GM23248 (cell line): Measurements from ENCODE around the gene AHRR.

Experiments
- EZH2 ChIP-seq: fragments of 200-600 bp; sonication (generic); IDR thresholded peaks from 2 replicates; pipeline ENCODE4 v1.6.1; 2018; ENCODE audit warnings: antibody characterized with exemption, mild to moderate bottlenecking; ENCODE audit not compliant: insufficient read depth, poor library complexity, severe bottlenecking
- EZH2phosphoT487 ChIP-seq: fragments of 200-600 bp; sonication (generic); IDR thresholded peaks from 2 replicates; pipeline ENCODE4 v1.6.1; 2018; ENCODE audit warnings: antibody characterized with exemption, moderate library complexity, mild to moderate bottlenecking, low read depth; ENCODE audit not compliant: insufficient read depth

GRCh38 chr5:318341-318897 is 3.1 kb upstream of the AHRR start:
- TF ChIP-seq EZH2phosphoT487 = no peak
- no peak for TF ChIP-seq EZH2
